ENCODE results near the gene EIF1. TPM values are rescaled to one million over a fixed set of nuclear protein-coding genes. Genes with fewer than 3 reads are reported as not detected.
A peak's percentile ranks its signal among the peaks of the same experiment; 100 is the strongest.
"Not testable (repeated sequence)": the region's sequence is repeated elsewhere in the genome, so short reads cannot be mapped to it uniquely, and the experiment has no call there.

The EIF1 gene
- total RNA-seq (1,000 to 10,000 TPM in 1 of 7 donors, 100 to 1,000 TPM in 6; 270 to 1,292 (median 813) TPM), polyA plus RNA-seq (1,000 to 10,000 TPM in 1 of 2 donors, 100 to 1,000 TPM in 1; 641 to 1,340 TPM)
- long read RNA-seq, donor 1, transcript EIF1-205 (3 exons, 1,428 nt), result minor isoform, 7 of 1,559 reads
- long read RNA-seq, donor 1, transcript EIF1-201 (3 exons, 1,120 nt), result minor isoform, 6 of 1,559 reads
- long read RNA-seq, donor 1, transcript EIF1-203 (4 exons, 2,330 nt), result major isoform, 1,504 of 1,559 reads
- long read RNA-seq, donor 1, transcript EIF1-202 (2 exons, 2,170 nt), result minor isoform, 8 of 1,559 reads
- long read RNA-seq, donor 1, partial matches to known transcripts, result 16 of 1,559 reads
- long read RNA-seq, donor 1, other reads (novel, unspliced or antisense), result 18 of 1,559 reads
- long read RNA-seq, donor 2, transcript EIF1-202 (2 exons, 2,170 nt), result minor isoform, 5 of 439 reads
- long read RNA-seq, donor 2, transcript EIF1-203 (4 exons, 2,330 nt), result major isoform, 420 of 439 reads
- long read RNA-seq, donor 2, partial matches to known transcripts, result 11 of 439 reads
- long read RNA-seq, donor 2, other reads (novel, unspliced or antisense), result 0 of 439 reads
- long read RNA-seq, donor 3, transcript EIF1-202 (2 exons, 2,170 nt), result minor isoform, 20 of 777 reads
- long read RNA-seq, donor 3, transcript EIF1-203 (4 exons, 2,330 nt), result major isoform, 735 of 777 reads
- long read RNA-seq, donor 3, transcript EIF1-201 (3 exons, 1,120 nt), result minor isoform, 6 of 777 reads
- long read RNA-seq, donor 3, partial matches to known transcripts, result 4 of 777 reads
- long read RNA-seq, donor 3, other reads (novel, unspliced or antisense), result 12 of 777 reads

DNA sequence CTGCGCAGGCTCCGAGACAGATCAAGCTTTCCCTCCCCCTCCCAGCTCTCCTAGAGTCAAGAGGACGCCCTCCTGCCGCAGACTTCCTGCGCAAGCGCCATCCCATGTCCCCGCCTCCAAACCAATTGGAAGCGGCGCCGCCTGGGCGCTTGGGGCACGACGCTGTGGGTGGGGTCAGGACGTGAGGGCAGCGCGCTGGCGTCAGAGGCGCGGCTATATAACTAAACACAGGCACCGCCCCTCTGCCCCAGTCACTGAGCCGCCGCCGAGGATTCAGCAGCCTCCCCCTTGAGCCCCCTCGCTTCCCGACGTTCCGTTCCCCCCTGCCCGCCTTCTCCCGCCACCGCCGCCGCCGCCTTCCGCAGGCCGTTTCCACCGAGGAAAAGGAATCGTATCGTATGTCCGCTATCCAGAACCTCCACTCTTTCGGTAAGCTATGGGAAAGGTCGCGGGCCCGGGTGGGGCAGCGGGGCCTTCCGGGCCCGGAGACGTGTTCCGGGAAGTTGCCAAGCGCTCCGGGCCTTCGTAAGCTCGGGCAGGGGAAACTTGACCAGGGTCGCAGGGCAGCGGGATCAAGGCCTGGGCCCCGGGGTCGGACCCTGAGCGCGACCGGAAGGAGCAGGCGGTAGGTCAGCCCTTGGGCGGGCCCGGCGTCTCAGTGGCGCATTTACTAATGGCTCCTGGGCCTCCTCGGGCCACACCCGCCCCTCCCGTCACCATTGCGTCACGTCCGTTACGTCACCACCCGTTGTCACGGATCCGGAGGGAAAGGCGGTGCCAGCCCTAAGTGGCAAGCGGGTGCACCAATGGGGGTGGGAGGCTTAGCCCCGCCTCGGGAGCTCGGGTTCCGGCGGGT is at the start of gene EIF1:
EIF1 (plus strand) TSS at position 245 of the 856 bp plus-strand sequence; CDS start at position 399, 154 bp downstream.
- Histone ChIP-seq H3K4me1 (ENCODE audit: insufficient read depth) (no peaks in the 10 kb centered on the region), H3K27ac (peak within 1 kb of the TSS; percentile 97 to 99), H3K4me3 (peak within 1 kb of the TSS; percentile 95), H3K9me3 (no peaks in the 10 kb centered on the region), H3K27me3 (no peaks in the 10 kb centered on the region), H3K36me3 (no peaks in the 10 kb centered on the region)
- peak; percentile 100 for DNase-seq
- WGBS, 3 donors, result 0% methylated on average over 73 to 81 of the region's 81 CpGs
- TF ChIP-seq POLR2A (IDR thresholded peaks at IDR 0.05), result peak; percentile 100
- TF ChIP-seq, protein P1, sequence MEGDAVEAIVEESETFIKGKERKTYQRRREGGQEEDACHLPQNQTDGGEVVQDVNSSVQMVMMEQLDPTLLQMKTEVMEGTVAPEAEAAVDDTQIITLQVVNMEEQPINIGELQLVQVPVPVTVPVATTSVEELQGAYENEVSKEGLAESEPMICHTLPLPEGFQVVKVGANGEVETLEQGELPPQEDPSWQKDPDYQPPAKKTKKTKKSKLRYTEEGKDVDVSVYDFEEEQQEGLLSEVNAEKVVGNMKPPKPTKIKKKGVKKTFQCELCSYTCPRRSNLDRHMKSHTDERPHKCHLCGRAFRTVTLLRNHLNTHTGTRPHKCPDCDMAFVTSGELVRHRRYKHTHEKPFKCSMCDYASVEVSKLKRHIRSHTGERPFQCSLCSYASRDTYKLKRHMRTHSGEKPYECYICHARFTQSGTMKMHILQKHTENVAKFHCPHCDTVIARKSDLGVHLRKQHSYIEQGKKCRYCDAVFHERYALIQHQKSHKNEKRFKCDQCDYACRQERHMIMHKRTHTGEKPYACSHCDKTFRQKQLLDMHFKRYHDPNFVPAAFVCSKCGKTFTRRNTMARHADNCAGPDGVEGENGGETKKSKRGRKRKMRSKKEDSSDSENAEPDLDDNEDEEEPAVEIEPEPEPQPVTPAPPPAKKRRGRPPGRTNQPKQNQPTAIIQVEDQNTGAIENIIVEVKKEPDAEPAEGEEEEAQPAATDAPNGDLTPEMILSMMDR (IDR thresholded peaks at IDR 0.05), result no peak
- TF ChIP-seq EP300 (IDR thresholded peaks at IDR 0.05), result peak; percentile 95
- intact Hi-C loops (cut with DNase I), result no loop called here

DNA sequence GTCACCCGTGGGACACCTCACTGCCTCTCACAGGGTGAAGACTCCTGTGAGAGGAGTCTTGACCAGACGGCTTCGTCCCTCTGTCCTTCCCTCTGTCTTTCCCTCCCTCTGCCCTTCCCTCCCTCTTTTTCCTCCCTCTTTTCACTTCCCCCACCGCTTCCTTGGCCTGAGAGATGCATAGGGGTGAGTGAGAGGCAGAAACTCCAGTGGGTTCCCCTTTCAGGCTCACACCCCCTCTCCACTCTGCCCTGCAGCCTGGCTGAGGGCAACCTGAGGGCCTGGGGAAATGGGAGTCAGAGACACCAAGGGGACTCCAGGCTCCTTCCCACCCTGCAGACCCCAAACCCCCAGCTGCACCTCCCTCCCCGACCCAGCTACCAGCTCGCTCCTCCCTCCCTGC is 49.7 kb upstream of the EIF1 start:
- H3K4me3 ChIP-seq, result no peak overlapping the region
- H3K27me3 ChIP-seq, result no peaks in the 10 kb centered on the region
- 79 to 95% (median 81%) methylated on average over 6 of the region's 6 CpGs for WGBS, 3 donors
- H3K9me3 ChIP-seq, result no peaks in the 10 kb centered on the region
- DNase-seq, result no peak
- no peaks in the 10 kb centered on the region for H3K36me3 ChIP-seq
- H3K4me1 ChIP-seq (ENCODE audit: insufficient read depth), result peaks cover 7% of the 10 kb centered on the region
- H3K27ac ChIP-seq, result no peak overlapping the region
- TF ChIP-seq EP300 (IDR thresholded peaks at IDR 0.05), result no peak
- TF ChIP-seq POLR2A (IDR thresholded peaks at IDR 0.05), result no peak
- TF ChIP-seq, protein P1 (IDR thresholded peaks at IDR 0.05), result no peak
- intact Hi-C loops (cut with DNase I), result no loop called here

DNA sequence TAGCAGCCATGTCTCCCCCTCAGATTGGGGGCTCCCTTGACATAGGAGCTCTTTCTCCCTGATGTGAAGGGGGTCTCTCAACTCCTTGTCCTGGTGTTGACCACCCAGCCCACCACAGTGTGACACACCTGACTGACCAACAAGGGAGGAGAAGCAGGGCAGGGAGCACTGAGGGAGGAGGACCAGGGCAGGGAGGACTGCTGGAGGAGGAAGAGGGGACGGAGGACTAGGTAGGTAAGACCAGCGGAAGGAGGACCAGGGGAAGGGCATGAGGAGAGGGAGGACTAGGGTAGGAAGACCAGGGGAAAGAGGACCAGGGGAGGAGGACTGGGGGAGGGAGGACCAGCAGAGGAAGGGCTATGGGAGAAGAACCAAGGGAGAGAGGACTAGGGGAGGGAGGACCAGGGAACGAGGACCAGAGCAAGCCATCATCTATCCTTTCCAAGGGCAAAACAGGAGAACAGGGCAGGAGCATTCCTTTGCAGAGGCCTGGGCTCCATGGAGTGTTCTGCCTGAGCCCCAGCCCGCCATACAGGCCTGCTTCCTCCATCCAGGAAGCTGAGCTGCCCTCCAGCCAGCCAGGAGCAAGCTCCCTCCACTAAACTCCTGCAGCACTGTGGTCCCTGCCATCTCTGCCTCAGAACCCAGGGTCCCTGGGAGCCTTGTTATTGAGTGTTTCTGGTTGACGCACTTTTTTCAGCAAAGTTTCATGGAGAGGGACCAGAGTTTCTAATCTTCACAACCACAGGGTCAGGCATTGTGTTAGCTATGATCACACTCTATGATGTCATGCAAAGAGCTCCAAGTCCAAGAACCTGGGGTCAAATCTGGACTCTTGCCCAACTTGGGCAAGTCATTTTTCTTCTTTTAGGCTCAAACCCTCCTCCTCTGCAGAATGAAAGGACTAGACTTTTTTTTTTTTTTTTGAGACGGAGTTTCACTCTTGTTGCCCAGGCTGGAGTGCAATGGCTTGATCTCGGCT is 48.9 kb upstream of the EIF1 start:
- intact Hi-C loops (cut with DNase I), result loop anchor here in 1 of 4 donors (10.0 kb wide), 1 partner anchor 735 kb away; no protein-coding TSS in a partner anchor
- peaks cover 7% of the 10 kb centered on the region for H3K4me1 ChIP-seq (ENCODE audit: insufficient read depth)
- no peaks in the 10 kb centered on the region for H3K9me3 ChIP-seq
- no peaks in the 10 kb centered on the region for H3K36me3 ChIP-seq
- TF ChIP-seq POLR2A (IDR thresholded peaks at IDR 0.05), result no peak
- TF ChIP-seq EP300 (IDR thresholded peaks at IDR 0.05), result no peak
- TF ChIP-seq, protein P1 (IDR thresholded peaks at IDR 0.05), result no peak
- DNase-seq, result no peak
- H3K4me3 ChIP-seq, result no peak overlapping the region
- 92 to 95% (median 95%) methylated on average over 7 of the region's 7 CpGs for WGBS, 3 donors
- H3K27ac ChIP-seq, result no peak overlapping the region
- no peaks in the 10 kb centered on the region for H3K27me3 ChIP-seq

DNA sequence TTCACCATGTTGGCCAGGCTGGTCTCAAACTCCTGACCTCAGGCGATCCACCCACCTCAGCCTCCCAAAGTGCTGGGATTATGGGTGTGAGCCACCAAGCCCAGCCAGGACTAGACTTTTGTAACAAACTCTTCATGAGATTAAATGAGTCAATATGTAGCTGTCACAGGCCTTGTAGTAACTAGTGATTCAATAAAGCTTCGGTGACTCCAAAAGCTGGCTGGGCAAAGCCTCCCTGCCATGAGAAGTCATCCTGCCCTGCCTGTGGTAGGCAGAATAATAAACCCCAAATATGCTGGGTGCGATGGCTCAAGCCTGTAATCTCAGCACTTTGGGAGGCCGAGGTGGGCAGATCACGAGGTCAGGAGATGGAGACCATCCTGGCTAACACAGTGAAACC is 48.1 kb upstream of the EIF1 start:
- intact Hi-C loops (cut with DNase I), result loop anchor here in 1 of 4 donors (10.0 kb wide), 1 partner anchor 736 kb away; no protein-coding TSS in a partner anchor
- not testable (repeated sequence) for DNase-seq; H3K27ac ChIP-seq; H3K4me3 ChIP-seq; H3K9me3 ChIP-seq; H3K27me3 ChIP-seq; H3K4me1 ChIP-seq (ENCODE audit: insufficient read depth); H3K36me3 ChIP-seq
- WGBS, 3 donors, result 93 to 97% (median 95%) methylated on average over 5 of the region's 5 CpGs
